Measurements from ENCODE around the gene OSBPL1A.

- TF ChIP-seq CTCF (IDR thresholded peaks at IDR 0.05) (no peak), POLR2A (IDR thresholded peaks at IDR 0.05) (no peak)
Measured at GRCh38 chr18:24404591-24404990, 7.0 kb upstream of the OSBPL1A start.

All from Peyer's patch (tissue), 4 donors.